WTC11 (cell line): ENCODE data around the gene SIRPB2. TPM values are rescaled to one million over a fixed set of nuclear protein-coding genes. Genes with fewer than 3 reads are reported as not detected.

ENCODE experiments used
- ATAC-seq: fragments of 200-7000 bp; cut with Tn5 transposase; 2 replicates; pipeline ENCODE4 v1.10.0; 2021; ENCODE audit warnings: mild to moderate bottlenecking, moderate library complexity
- CTCF ChIA-PET: fragments of 300-600 bp; sonication (Branson Sonifier 250); formaldehyde crosslinking; loops from one replicate; lab custom pipeline; 2021; ENCODE audit warnings: antibody characterized with exemption; lab: Charles Lee
- POLR2A ChIA-PET: fragments of 350-600 bp; sonication (Branson Sonifier 250); formaldehyde crosslinking; loops from one replicate; lab custom pipeline; 2021; ENCODE audit warnings: antibody characterized with exemption; lab: Charles Lee
- DNase-seq: peaks from one replicate; pipeline ENCODE4 v3.0.0; 2021; ENCODE audit warnings: low spot score
- H3K27ac Mint-ChIP-seq: 2 replicates; pipeline ENCODE4 v1.8.0; 2021; ENCODE audit warnings: mixed read lengths
- H3K27me3 Mint-ChIP-seq: 2 replicates; pipeline ENCODE4 v1.8.0; 2021; ENCODE audit warnings: low read depth, mild to moderate bottlenecking, moderate library complexity, mixed read lengths
- H3K36me3 Mint-ChIP-seq: 2 replicates; pipeline ENCODE4 v1.8.0; 2021; ENCODE audit warnings: mixed read lengths
- H3K4me1 Mint-ChIP-seq: 2 replicates; pipeline ENCODE4 v1.8.0; 2022; ENCODE audit warnings: mixed read lengths
- H3K4me3 Mint-ChIP-seq: 2 replicates; pipeline ENCODE4 v1.8.0; 2021; ENCODE audit warnings: mild to moderate bottlenecking, moderate library complexity, mixed read lengths
- H3K9me3 Mint-ChIP-seq: 2 replicates; pipeline ENCODE4 v1.8.0; 2021; ENCODE audit warnings: mixed read lengths
- CREB1 ChIP-seq: sonication (generic); formaldehyde crosslinking; IDR thresholded peaks from 2 replicates; pipeline ENCODE4 v1.8.0; 2023; ENCODE audit warnings: mild to moderate bottlenecking, missing genetic modification reagents
- ESRRA ChIP-seq: sonication (generic); formaldehyde crosslinking; IDR thresholded peaks from 2 replicates; pipeline ENCODE4 v1.8.1; 2022; ENCODE audit warnings: mild to moderate bottlenecking, missing genetic modification reagents, borderline replicate concordance
- GRHL2 ChIP-seq: fragments of 250-450 bp; sonication (Bioruptor Pico); IDR thresholded peaks from 2 replicates; pipeline ENCODE4 v1.8.0; 2022; ENCODE audit warnings: mild to moderate bottlenecking, moderate library complexity; ENCODE audit not compliant: insufficient replicate concordance, severe bottlenecking
- HMGA2 ChIP-seq: fragments of 250-450 bp; sonication (Bioruptor Pico); IDR thresholded peaks from 2 replicates; pipeline ENCODE4 v1.4.0; 2021; ENCODE audit warnings: mild to moderate bottlenecking, moderate library complexity
- IRF2 ChIP-seq: sonication (generic); formaldehyde crosslinking; IDR thresholded peaks from 2 replicates; pipeline ENCODE4 v1.8.0; 2022; ENCODE audit warnings: low read depth, missing genetic modification reagents, borderline replicate concordance
- MXD4 ChIP-seq: fragments of 250-450 bp; sonication (Bioruptor Pico); IDR thresholded peaks from 2 replicates; pipeline ENCODE4 v1.8.0; 2021; ENCODE audit warnings: mild to moderate bottlenecking, moderate library complexity, borderline replicate concordance
- NR1H2 ChIP-seq: sonication (generic); formaldehyde crosslinking; IDR thresholded peaks from 2 replicates; pipeline ENCODE4 v1.9.0; 2021; ENCODE audit warnings: mild to moderate bottlenecking, moderate library complexity, missing genetic modification reagents
- SMAD3 ChIP-seq: sonication (generic); formaldehyde crosslinking; IDR thresholded peaks from 2 replicates; pipeline ENCODE4 v1.8.0; 2022; ENCODE audit warnings: missing genetic modification reagents, mild to moderate bottlenecking, borderline replicate concordance
- SP1 ChIP-seq: sonication (generic); formaldehyde crosslinking; conservative IDR thresholded peaks from 2 replicates; pipeline ENCODE4 v1.8.1; 2022; ENCODE audit warnings: missing genetic modification reagents
- TCF7 ChIP-seq: sonication (generic); formaldehyde crosslinking; IDR thresholded peaks from 2 replicates; pipeline ENCODE4 v1.8.0; 2022; ENCODE audit warnings: mild to moderate bottlenecking, low read depth, missing genetic modification reagents, moderate library complexity
- TEAD4 ChIP-seq: sonication (generic); formaldehyde crosslinking; IDR thresholded peaks from 2 replicates; pipeline ENCODE4 v1.8.0; 2022; ENCODE audit warnings: mild to moderate bottlenecking, missing genetic modification reagents
- ZBTB21 ChIP-seq: sonication (generic); formaldehyde crosslinking; IDR thresholded peaks from 2 replicates; pipeline ENCODE4 v1.8.1; 2023; ENCODE audit warnings: mild to moderate bottlenecking, missing genetic modification reagents, borderline replicate concordance
- ZNF138 ChIP-seq: sonication (generic); formaldehyde crosslinking; conservative IDR thresholded peaks from 2 replicates; pipeline ENCODE4 v1.8.1; 2022; ENCODE audit warnings: mild to moderate bottlenecking, moderate library complexity, missing genetic modification reagents
- ZNF232 ChIP-seq: sonication (generic); formaldehyde crosslinking; IDR thresholded peaks from 2 replicates; pipeline ENCODE4 v1.8.0; 2022; ENCODE audit warnings: mild to moderate bottlenecking, missing genetic modification reagents
- ZNF423 ChIP-seq: fragments of 250-450 bp; sonication (Bioruptor Pico); IDR thresholded peaks from 2 replicates; pipeline ENCODE4 v2.1.2; 2022; ENCODE audit warnings: mild to moderate bottlenecking, moderate library complexity
- total RNA-seq: library from RNA; stranded (reverse); gene quantifications from 3 replicates; pipeline ENCODE4 v1.2.3, GENCODE V29; 2021
- TF ChIP-seq, protein P1 (sequence below): sonication (generic); formaldehyde crosslinking; IDR thresholded peaks from 2 replicates; pipeline ENCODE4 v1.8.1; 2023; ENCODE audit warnings: mild to moderate bottlenecking, missing genetic modification reagents
- TF ChIP-seq, protein P2 (sequence below): fragments of 250-450 bp; sonication (Bioruptor Pico); IDR thresholded peaks from 2 replicates; pipeline ENCODE4 v1.9.0; 2021; ENCODE audit warnings: mild to moderate bottlenecking, borderline replicate concordance
- TF ChIP-seq, protein P3 (sequence below): sonication (generic); formaldehyde crosslinking; IDR thresholded peaks from 2 replicates; pipeline ENCODE4 v1.8.0; 2022; ENCODE audit warnings: mild to moderate bottlenecking, missing genetic modification reagents
- TF ChIP-seq, protein P4 (sequence below): sonication (generic); formaldehyde crosslinking; IDR thresholded peaks from 2 replicates; pipeline ENCODE4 v1.8.0; 2022; ENCODE audit warnings: missing genetic modification reagents
- TF ChIP-seq, protein P5 (sequence below): sonication (generic); formaldehyde crosslinking; IDR thresholded peaks from 2 replicates; pipeline ENCODE4 v1.8.0; 2023; ENCODE audit warnings: missing genetic modification reagents
- TF ChIP-seq, protein P6 (sequence below): sonication (generic); formaldehyde crosslinking; conservative IDR thresholded peaks from 2 replicates; pipeline ENCODE4 v1.8.1; 2022; ENCODE audit warnings: mild to moderate bottlenecking, missing genetic modification reagents
- TF ChIP-seq, protein P7 (sequence below): fragments of 250-450 bp; sonication (Bioruptor Pico); IDR thresholded peaks from 2 replicates; pipeline ENCODE4 v2.1.2; 2022; ENCODE audit warnings: mild to moderate bottlenecking, moderate library complexity

SIRPB2 gene
- total RNA-seq, 1 experiment from 2014 or later: not detected

DNA sequence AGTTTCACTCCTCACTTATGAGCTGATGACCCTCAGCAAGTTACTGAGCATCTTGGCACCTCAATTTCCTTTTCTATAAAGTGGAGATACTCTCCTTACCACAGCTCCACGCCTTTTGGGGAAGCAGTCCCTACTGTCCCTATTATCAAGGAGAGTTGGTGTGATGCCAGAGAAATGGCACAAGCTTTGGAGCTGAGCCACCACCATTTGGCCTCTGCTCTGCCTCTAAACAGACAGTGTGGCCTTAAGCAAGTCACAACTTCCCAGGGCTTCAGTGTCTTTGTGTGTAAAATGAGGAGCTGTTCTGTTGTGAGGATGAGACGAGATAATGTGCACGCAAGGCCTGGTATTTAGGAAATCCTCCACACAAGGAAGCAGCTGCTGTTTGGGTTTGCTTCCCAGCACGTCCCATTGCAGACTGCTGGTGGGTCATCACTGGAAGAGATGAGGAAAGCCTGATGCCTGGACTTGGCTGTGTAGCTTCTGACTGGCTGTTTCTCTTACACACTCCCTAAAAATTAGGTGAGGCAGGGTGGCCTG lies 43.1 kb downstream of the SIRPB2 start:
- ATAC-seq (no peak), DNase-seq (no peak)
- POLR2A ChIA-PET: no interaction called here
- Mint-ChIP-seq H3K9me3 (peaks cover 14% of the 10 kb centered on the region), H3K27ac (no peak overlapping the region), H3K4me1 (no peaks in the 10 kb centered on the region), H3K27me3 (no peaks in the 10 kb centered on the region), H3K4me3 (no peak overlapping the region)
- TF ChIP-seq CREB1 (CRISPR knock-in tag) (no peak), ZNF232 (CRISPR knock-in tag) (no peak), SMAD3 (CRISPR knock-in tag) (no peak), TEAD4 (CRISPR knock-in tag) (no peak), ZNF138 (CRISPR knock-in tag) (no peak), ZNF423 (CRISPR knock-in tag) (no peak), IRF2 (no peak), SP1 (CRISPR knock-in tag) (no peak), TCF7 (CRISPR knock-in tag) (no peak)
- TF ChIP-seq, protein P1, sequence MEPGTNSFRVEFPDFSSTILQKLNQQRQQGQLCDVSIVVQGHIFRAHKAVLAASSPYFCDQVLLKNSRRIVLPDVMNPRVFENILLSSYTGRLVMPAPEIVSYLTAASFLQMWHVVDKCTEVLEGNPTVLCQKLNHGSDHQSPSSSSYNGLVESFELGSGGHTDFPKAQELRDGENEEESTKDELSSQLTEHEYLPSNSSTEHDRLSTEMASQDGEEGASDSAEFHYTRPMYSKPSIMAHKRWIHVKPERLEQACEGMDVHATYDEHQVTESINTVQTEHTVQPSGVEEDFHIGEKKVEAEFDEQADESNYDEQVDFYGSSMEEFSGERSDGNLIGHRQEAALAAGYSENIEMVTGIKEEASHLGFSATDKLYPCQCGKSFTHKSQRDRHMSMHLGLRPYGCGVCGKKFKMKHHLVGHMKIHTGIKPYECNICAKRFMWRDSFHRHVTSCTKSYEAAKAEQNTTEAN (CRISPR knock-in tag): no peak
- TF ChIP-seq, protein P2, sequence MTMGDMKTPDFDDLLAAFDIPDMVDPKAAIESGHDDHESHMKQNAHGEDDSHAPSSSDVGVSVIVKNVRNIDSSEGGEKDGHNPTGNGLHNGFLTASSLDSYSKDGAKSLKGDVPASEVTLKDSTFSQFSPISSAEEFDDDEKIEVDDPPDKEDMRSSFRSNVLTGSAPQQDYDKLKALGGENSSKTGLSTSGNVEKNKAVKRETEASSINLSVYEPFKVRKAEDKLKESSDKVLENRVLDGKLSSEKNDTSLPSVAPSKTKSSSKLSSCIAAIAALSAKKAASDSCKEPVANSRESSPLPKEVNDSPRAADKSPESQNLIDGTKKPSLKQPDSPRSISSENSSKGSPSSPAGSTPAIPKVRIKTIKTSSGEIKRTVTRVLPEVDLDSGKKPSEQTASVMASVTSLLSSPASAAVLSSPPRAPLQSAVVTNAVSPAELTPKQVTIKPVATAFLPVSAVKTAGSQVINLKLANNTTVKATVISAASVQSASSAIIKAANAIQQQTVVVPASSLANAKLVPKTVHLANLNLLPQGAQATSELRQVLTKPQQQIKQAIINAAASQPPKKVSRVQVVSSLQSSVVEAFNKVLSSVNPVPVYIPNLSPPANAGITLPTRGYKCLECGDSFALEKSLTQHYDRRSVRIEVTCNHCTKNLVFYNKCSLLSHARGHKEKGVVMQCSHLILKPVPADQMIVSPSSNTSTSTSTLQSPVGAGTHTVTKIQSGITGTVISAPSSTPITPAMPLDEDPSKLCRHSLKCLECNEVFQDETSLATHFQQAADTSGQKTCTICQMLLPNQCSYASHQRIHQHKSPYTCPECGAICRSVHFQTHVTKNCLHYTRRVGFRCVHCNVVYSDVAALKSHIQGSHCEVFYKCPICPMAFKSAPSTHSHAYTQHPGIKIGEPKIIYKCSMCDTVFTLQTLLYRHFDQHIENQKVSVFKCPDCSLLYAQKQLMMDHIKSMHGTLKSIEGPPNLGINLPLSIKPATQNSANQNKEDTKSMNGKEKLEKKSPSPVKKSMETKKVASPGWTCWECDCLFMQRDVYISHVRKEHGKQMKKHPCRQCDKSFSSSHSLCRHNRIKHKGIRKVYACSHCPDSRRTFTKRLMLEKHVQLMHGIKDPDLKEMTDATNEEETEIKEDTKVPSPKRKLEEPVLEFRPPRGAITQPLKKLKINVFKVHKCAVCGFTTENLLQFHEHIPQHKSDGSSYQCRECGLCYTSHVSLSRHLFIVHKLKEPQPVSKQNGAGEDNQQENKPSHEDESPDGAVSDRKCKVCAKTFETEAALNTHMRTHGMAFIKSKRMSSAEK (CRISPR knock-in tag): no peak
- TF ChIP-seq, all 79 proteins: peak for 0
- peaks cover 96% of the 10 kb centered on the region for H3K36me3 Mint-ChIP-seq
- CTCF ChIA-PET: interaction anchor here (0.8 to 0.9 kb wide), 3 partner anchors 11 to 56 kb away, joined by 3 to 4 read pairs (median 3); no protein-coding TSS in a partner anchor

DNA sequence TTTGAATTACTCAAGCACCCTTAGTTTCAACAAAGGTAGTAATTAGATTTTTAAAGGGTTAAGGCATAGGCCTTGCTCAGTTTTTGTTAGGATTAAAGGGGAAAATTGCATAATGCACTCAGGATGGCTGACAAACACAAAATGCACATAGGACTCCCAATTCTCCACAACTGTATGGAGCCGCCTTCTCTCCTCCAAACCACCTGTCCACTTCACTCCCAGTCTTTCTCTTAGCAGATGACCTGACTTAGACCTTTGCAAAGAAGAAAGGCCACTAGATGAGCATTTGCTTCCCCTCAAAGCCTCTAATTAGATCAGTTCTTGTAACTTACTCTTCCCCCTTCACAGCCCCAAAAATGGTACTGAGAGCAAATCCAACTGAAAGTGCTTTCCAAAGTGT lies 44.7 kb downstream of the SIRPB2 start:
- no peaks in the 10 kb centered on the region for H3K27me3 Mint-ChIP-seq
- H3K9me3 Mint-ChIP-seq: peaks cover 7% of the 10 kb centered on the region
- DNase-seq (no peak), ATAC-seq (no peak)
- POLR2A ChIA-PET: interaction anchor here (0.7 kb wide), 1 partner anchor 362 kb away, joined by 3 read pairs; no protein-coding TSS in a partner anchor
- no peak overlapping the region for H3K4me3 Mint-ChIP-seq
- no peaks in the 10 kb centered on the region for H3K4me1 Mint-ChIP-seq
- CTCF ChIA-PET: no interaction called here
- H3K36me3 Mint-ChIP-seq: peaks cover 95% of the 10 kb centered on the region
- H3K27ac Mint-ChIP-seq: no peak overlapping the region
- TF ChIP-seq MXD4 (no peak), HMGA2 (CRISPR knock-in tag) (no peak), GRHL2 (CRISPR knock-in tag) (no peak), NR1H2 (CRISPR knock-in tag) (no peak), ZBTB21 (CRISPR knock-in tag) (no peak), ESRRA (CRISPR knock-in tag) (no peak), SMAD3 (CRISPR knock-in tag) (no peak)
- TF ChIP-seq, protein P3, sequence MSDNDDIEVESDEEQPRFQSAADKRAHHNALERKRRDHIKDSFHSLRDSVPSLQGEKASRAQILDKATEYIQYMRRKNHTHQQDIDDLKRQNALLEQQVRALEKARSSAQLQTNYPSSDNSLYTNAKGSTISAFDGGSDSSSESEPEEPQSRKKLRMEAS (CRISPR knock-in tag): no peak
- TF ChIP-seq, protein P4, sequence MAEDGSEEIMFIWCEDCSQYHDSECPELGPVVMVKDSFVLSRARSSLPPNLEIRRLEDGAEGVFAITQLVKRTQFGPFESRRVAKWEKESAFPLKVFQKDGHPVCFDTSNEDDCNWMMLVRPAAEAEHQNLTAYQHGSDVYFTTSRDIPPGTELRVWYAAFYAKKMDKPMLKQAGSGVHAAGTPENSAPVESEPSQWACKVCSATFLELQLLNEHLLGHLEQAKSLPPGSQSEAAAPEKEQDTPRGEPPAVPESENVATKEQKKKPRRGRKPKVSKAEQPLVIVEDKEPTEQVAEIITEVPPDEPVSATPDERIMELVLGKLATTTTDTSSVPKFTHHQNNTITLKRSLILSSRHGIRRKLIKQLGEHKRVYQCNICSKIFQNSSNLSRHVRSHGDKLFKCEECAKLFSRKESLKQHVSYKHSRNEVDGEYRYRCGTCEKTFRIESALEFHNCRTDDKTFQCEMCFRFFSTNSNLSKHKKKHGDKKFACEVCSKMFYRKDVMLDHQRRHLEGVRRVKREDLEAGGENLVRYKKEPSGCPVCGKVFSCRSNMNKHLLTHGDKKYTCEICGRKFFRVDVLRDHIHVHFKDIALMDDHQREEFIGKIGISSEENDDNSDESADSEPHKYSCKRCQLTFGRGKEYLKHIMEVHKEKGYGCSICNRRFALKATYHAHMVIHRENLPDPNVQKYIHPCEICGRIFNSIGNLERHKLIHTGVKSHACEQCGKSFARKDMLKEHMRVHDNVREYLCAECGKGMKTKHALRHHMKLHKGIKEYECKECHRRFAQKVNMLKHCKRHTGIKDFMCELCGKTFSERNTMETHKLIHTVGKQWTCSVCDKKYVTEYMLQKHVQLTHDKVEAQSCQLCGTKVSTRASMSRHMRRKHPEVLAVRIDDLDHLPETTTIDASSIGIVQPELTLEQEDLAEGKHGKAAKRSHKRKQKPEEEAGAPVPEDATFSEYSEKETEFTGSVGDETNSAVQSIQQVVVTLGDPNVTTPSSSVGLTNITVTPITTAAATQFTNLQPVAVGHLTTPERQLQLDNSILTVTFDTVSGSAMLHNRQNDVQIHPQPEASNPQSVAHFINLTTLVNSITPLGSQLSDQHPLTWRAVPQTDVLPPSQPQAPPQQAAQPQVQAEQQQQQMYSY (CRISPR knock-in tag): no peak
- TF ChIP-seq, protein P1 (CRISPR knock-in tag): no peak
- TF ChIP-seq, protein P5, sequence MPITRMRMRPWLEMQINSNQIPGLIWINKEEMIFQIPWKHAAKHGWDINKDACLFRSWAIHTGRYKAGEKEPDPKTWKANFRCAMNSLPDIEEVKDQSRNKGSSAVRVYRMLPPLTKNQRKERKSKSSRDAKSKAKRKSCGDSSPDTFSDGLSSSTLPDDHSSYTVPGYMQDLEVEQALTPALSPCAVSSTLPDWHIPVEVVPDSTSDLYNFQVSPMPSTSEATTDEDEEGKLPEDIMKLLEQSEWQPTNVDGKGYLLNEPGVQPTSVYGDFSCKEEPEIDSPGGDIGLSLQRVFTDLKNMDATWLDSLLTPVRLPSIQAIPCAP (CRISPR knock-in tag): no peak
- TF ChIP-seq, protein P6, sequence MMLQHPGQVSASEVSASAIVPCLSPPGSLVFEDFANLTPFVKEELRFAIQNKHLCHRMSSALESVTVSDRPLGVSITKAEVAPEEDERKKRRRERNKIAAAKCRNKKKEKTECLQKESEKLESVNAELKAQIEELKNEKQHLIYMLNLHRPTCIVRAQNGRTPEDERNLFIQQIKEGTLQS (CRISPR knock-in tag): no peak
- TF ChIP-seq, protein P7, sequence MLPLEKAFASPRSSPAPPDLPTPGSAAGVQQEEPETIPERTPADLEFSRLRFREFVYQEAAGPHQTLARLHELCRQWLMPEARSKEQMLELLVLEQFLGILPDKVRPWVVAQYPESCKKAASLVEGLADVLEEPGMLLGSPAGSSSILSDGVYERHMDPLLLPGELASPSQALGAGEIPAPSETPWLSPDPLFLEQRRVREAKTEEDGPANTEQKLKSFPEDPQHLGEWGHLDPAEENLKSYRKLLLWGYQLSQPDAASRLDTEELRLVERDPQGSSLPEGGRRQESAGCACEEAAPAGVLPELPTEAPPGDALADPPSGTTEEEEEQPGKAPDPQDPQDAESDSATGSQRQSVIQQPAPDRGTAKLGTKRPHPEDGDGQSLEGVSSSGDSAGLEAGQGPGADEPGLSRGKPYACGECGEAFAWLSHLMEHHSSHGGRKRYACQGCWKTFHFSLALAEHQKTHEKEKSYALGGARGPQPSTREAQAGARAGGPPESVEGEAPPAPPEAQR (CRISPR knock-in tag): no peak
